Central memory CD4-positive, alpha-beta T cell (primary cell): ENCODE data around the gene EMILIN3.
A peak's percentile ranks its signal among the peaks of the same experiment; 100 is the strongest.
"Not testable (repeated sequence)": the region's sequence is repeated elsewhere in the genome, so short reads cannot be mapped to it uniquely, and the experiment has no call there.

Source experiments
- DNase-seq: peaks from one replicate; pipeline ENCODE4 v3.0.0; 2022

The EMILIN3 gene

GRCh38 chr20:41316602-41317545, 49.7 kb downstream of the EMILIN3 start:
- DNase-seq, result peak; percentile 46

- no peak for DNase-seq
Observed at GRCh38 chr20:41316051-41316450, 50.6 kb downstream of the EMILIN3 start.

GRCh38 chr20:41314386-41314785, 52.2 kb downstream of the EMILIN3 start:
- DNase-seq, result no peak

- not testable (repeated sequence) for DNase-seq
Observed at GRCh38 chr20:41312009-41312408, 54.6 kb downstream of the EMILIN3 start.
